Spleen (tissue), 11 donors: Measurements from ENCODE around the gene AMOTL2. TPM values are rescaled to one million over a fixed set of nuclear protein-coding genes. Genes with fewer than 3 reads are reported as not detected.

Experiments
- DNase-seq: peaks from one replicate; pipeline ENCODE4 v3.0.0-alpha.2; 2020
- H3K27ac ChIP-seq, 8 donors: fragments of 200-600 bp; sonication (generic) in 7 of 8; 1 replicate in 4 of 8; 2 replicates in 4 of 8; pipeline versions ENCODE4 v1.5.0 to v1.8.0; 2016 to 2021; ENCODE audit warnings: inconsistent platforms in 4 of 8, mild to moderate bottlenecking in 4 of 8, moderate library complexity in 1 of 8
- H3K27me3 ChIP-seq, 7 donors: fragments of 200-600 bp; sonication (generic) in 6 of 7; replicated peaks in 1 of 7; 1 replicate in 4 of 7; 2 replicates in 3 of 7; pipeline versions ENCODE4 v1.5.0 to v1.8.0; 2016 to 2021; ENCODE audit warnings: inconsistent platforms in 3 of 7, mild to moderate bottlenecking in 1 of 7
- H3K36me3 ChIP-seq, 6 donors: fragments of 200-600 bp; sonication (generic) in 5 of 6; 1 replicate in 4 of 6; 2 replicates in 2 of 6; pipeline versions ENCODE4 v1.5.0 to v1.8.0; 2016 to 2021; ENCODE audit warnings: inconsistent platforms in 2 of 6
- H3K4me1 ChIP-seq, 6 donors: fragments of 200-600 bp; sonication (generic) in 5 of 6; 1 replicate in 3 of 6; 2 replicates in 3 of 6; pipeline versions ENCODE4 v1.5.0 to v1.8.0; 2016 to 2021; ENCODE audit warnings: inconsistent platforms in 3 of 6
- H3K4me3 ChIP-seq, 8 donors: fragments of 200-600 bp; sonication (generic) in 7 of 8; 1 replicate in 4 of 8; 2 replicates in 4 of 8; pipeline versions ENCODE4 v1.5.0 to v1.8.0; 2016 to 2021; ENCODE audit warnings: inconsistent platforms in 4 of 8, mild to moderate bottlenecking in 4 of 8, moderate library complexity in 2 of 8
- H3K9me3 ChIP-seq, 8 donors: fragments of 200-600 bp; sonication (generic) in 7 of 8; 1 replicate in 4 of 8; 2 replicates in 4 of 8; pipeline versions ENCODE4 v1.5.0 to v1.8.0; 2016 to 2021; ENCODE audit warnings: inconsistent platforms in 4 of 8
- CTCF ChIP-seq, 11 experiments: fragments of 200-600 bp in 7 of 11; fragments of 450-650 bp in 4 of 11; sonication (generic) in 4 of 11; IDR thresholded peaks in 8 of 11; conservative IDR thresholded peaks in 3 of 11; 1 replicate in 7 of 11; 2 replicates in 4 of 11; pipeline versions ENCODE4 v1.4.0 to v1.8.0; 2016 to 2021; ENCODE audit warnings: antibody characterized with exemption in 11 of 11, inconsistent platforms in 4 of 11, mild to moderate bottlenecking in 1 of 11
- POLR2A ChIP-seq, 3 donors: fragments of 450-650 bp; IDR thresholded peaks; one replicate each; pipeline ENCODE4 v1.5.1; 2017; ENCODE audit warnings: antibody characterized with exemption in 3 of 3, mild to moderate bottlenecking in 1 of 3
- POLR2AphosphoS5 ChIP-seq, 3 donors: sonication (generic); formaldehyde crosslinking; IDR thresholded peaks; one replicate each; pipeline ENCODE4 v1.5.1; 2017; ENCODE audit warnings: antibody characterized with exemption in 3 of 3
- WGBS, 5 donors: extraction: QIAGEN DNeasy Blood & Tissue Kit in 3 of 5; methylation state at CpG; one replicate each; pipeline versions ENCODE4 v1.1.5 to v1.1.7; 2013 to 2018; 5-methylcytosine and 5-hydroxymethylcytosine counted together
- intact Hi-C: fragments of 100-400 bp; cut with DNase I; formaldehyde crosslinking; loops from one replicate; pipeline ENCODE4 v1.15.0; 2023; ENCODE audit warnings: low total_unique reads
- polyA plus RNA-seq, 3 donors: library from polyadenylated mRNA; stranded (reverse); fragments of 200-250 nt; gene quantifications; one replicate each; pipeline ENCODE4 v1.2.1, GENCODE V29; 2013
- total RNA-seq, 7 donors: library from RNA; depleted of rRNA in 3 of 7; stranded (reverse); fragments of >200 nt in 3 of 7; fragmentation: NEBNext Ultra II Directional in 4 of 7; extraction: Animal tissue kit (Norgen Biotek cat#: 25700) in 4 of 7; gene quantifications; one replicate each; pipeline versions ENCODE4 v1.1.0 to v1.2.1, GENCODE V29; 2016 to 2021
- donor health status: healthy with polysubstance abuse.
- donor health status: DM: no; HTN: no; CAD: no; lungs with moderate emphysema.
- donor health status: DM: no; HTN: no; CAD: no.
- donor health status: Bipolar disorder and iron deficiency.
- donor health status: healthy.
- donor health status: DM: no; HTN: no; CAD: no.
- donor health status: DM: yes; HTN: yes; CAD: no.

Gene AMOTL2
- total and polyA plus RNA-seq, 10 donors = 3.8 to 83.4 (median 40.4) TPM

- 68 to 85% (median 85%) methylated on average over 7 of the region's 7 CpGs for WGBS, 5 donors
- DNase-seq = no peak
- TF ChIP-seq POLR2AphosphoS5 (IDR thresholded peaks at IDR 0.05) (no peak), POLR2A (IDR thresholded peaks at IDR 0.05) (no peak), CTCF (IDR thresholded peaks at IDR 0.05 in 8 of 11, conservative IDR thresholded peaks at IDR 0.05 in 3 of 11) (no peak)
Measured at GRCh38 chr3:134384963-134385362, 10.7 kb upstream of the AMOTL2 start.

GRCh38 chr3:134381831-134382442, 7.7 kb upstream of the AMOTL2 start:
- H3K27ac ChIP-seq = peak overlapping the region in 2 of 8 donors; percentile 13 to 26
- peak; percentile 63 for DNase-seq
- intact Hi-C loops = loop anchor here (10.0 kb wide), 1 partner anchor 93 kb away; no protein-coding TSS in a partner anchor
- H3K4me3 ChIP-seq = no peak overlapping the region
- H3K9me3 ChIP-seq = no peaks in the 10 kb centered on the region
- TF ChIP-seq POLR2A (IDR thresholded peaks at IDR 0.05) (no peak), CTCF (IDR thresholded peaks at IDR 0.05 in 8 of 11, conservative IDR thresholded peaks at IDR 0.05 in 3 of 11) (no peak), POLR2AphosphoS5 (IDR thresholded peaks at IDR 0.05) (no peak)
- peaks cover 0 to 1% (median 0%) of the 10 kb centered on the region in 7 donors for H3K27me3 ChIP-seq
- H3K4me1 ChIP-seq = peaks cover 0 to 18% (median 5%) of the 10 kb centered on the region in 6 donors
- no peaks in the 10 kb centered on the region for H3K36me3 ChIP-seq
- WGBS, 5 donors = 64 to 76% (median 69%) methylated on average over 8 of the region's 8 CpGs

More at GRCh38 chr3:134384963-134385362, 10.7 kb upstream of the AMOTL2 start:
- Histone ChIP-seq H3K4me1 (peaks cover 0 to 6% (median 0%) of the 10 kb centered on the region in 6 donors), H3K36me3 (no peaks in the 10 kb centered on the region), H3K9me3 (peaks cover 0 to 3% (median 0%) of the 10 kb centered on the region in 8 donors), H3K27ac (no peak overlapping the region), H3K4me3 (no peak overlapping the region), H3K27me3 (peaks cover 0 to 14% (median 0%) of the 10 kb centered on the region in 7 donors)
- intact Hi-C loops = loop anchor here (10.0 kb wide), 1 partner anchor 90 kb away; no protein-coding TSS in a partner anchor

- no peaks in the 10 kb centered on the region for H3K36me3 ChIP-seq
- H3K27ac ChIP-seq = peak overlapping the region in 4 of 8 donors; percentile 13 to 54 (median 34)
- no peaks in the 10 kb centered on the region for H3K9me3 ChIP-seq
- intact Hi-C loops = loop anchor here (10.0 kb wide), 1 partner anchor 94 kb away; no protein-coding TSS in a partner anchor
- no peak for DNase-seq
- peaks cover 0 to 10% (median 0%) of the 10 kb centered on the region in 7 donors for H3K27me3 ChIP-seq
- H3K4me1 ChIP-seq = peaks cover 0 to 18% (median 5%) of the 10 kb centered on the region in 6 donors
- no peak overlapping the region for H3K4me3 ChIP-seq
- TF ChIP-seq CTCF (IDR thresholded peaks at IDR 0.05 in 8 of 11, conservative IDR thresholded peaks at IDR 0.05 in 3 of 11) (no peak), POLR2A (IDR thresholded peaks at IDR 0.05) (no peak), POLR2AphosphoS5 (IDR thresholded peaks at IDR 0.05) (no peak)
- WGBS, 5 donors = 24 to 42% (median 40%) methylated on average over 1 of the region's 1 CpG
Measured at GRCh38 chr3:134381076-134381475, 6.8 kb upstream of the AMOTL2 start.

- Histone ChIP-seq H3K36me3 (no peaks in the 10 kb centered on the region), H3K27ac (peak overlapping the region in 2 of 8 donors; percentile 32 to 54), H3K9me3 (no peaks in the 10 kb centered on the region), H3K4me3 (no peak overlapping the region), H3K4me1 (peaks cover 0 to 22% (median 8%) of the 10 kb centered on the region in 6 donors), H3K27me3 (peaks cover 0 to 18% (median 4%) of the 10 kb centered on the region in 7 donors)
- intact Hi-C loops = loop anchor here (10.0 kb wide), 1 partner anchor 95 kb away; no protein-coding TSS in a partner anchor
- DNase-seq = no peak
- 44 to 72% (median 58%) methylated on average over 2 of the region's 2 CpGs for WGBS, 5 donors
- TF ChIP-seq CTCF (IDR thresholded peaks at IDR 0.05 in 8 of 11, conservative IDR thresholded peaks at IDR 0.05 in 3 of 11) = no peak
- TF ChIP-seq POLR2AphosphoS5 (IDR thresholded peaks at IDR 0.05) = no peak
- TF ChIP-seq POLR2A (IDR thresholded peaks at IDR 0.05) = no peak
Measured at GRCh38 chr3:134380249-134380648, 6.0 kb upstream of the AMOTL2 start.
